Skeletal muscle tissue (tissue), 4 donors: ENCODE measurements around the gene ZYG11B. TPM values are rescaled to one million over a fixed set of nuclear protein-coding genes. Genes with fewer than 3 reads are reported as not detected.
"Not testable (repeated sequence)": the region's sequence is repeated elsewhere in the genome, so short reads cannot be mapped to it uniquely, and the experiment has no call there.

ENCODE experiments used
- H3K27ac ChIP-seq: one replicate; pipeline ENCODE4 v1.7.0; 2013; ENCODE audit warnings: mild to moderate bottlenecking, low read depth, low read length, inconsistent platforms
- H3K27me3 ChIP-seq, 3 donors: one replicate each; pipeline ENCODE4 v1.7.0; 2013; ENCODE audit warnings: low read length in 3 of 3; ENCODE audit not compliant: control insufficient read depth in 3 of 3, insufficient read depth in 3 of 3
- H3K36me3 ChIP-seq, 3 donors: one replicate each; pipeline ENCODE4 v1.7.0; 2013; ENCODE audit warnings: low read length in 3 of 3; ENCODE audit not compliant: control insufficient read depth in 3 of 3, insufficient read depth in 3 of 3
- H3K4me1 ChIP-seq, 3 donors: one replicate each; pipeline ENCODE4 v1.7.0; 2013; ENCODE audit warnings: low read length in 3 of 3, mild to moderate bottlenecking in 3 of 3; ENCODE audit not compliant: control insufficient read depth in 3 of 3, insufficient read depth in 3 of 3
- H3K4me3 ChIP-seq, 3 donors: one replicate each; pipeline ENCODE4 v1.7.0; 2013; ENCODE audit warnings: low read length in 3 of 3
- H3K9ac ChIP-seq, 3 donors: one replicate each; pipeline ENCODE4 v1.7.0; 2013; ENCODE audit warnings: low read length in 3 of 3, mild to moderate bottlenecking in 3 of 3, moderate library complexity in 2 of 3, low read depth in 1 of 3
- H3K9me3 ChIP-seq, 3 donors: one replicate each; pipeline ENCODE4 v1.7.0; 2013; ENCODE audit warnings: low read length in 3 of 3; ENCODE audit not compliant: control insufficient read depth in 3 of 3
- total RNA-seq: library from RNA; depleted of rRNA; stranded (reverse); fragments of >200 nt; gene quantifications from one replicate; pipeline ENCODE4 v1.2.3, GENCODE V29; 2014
- donor health status: Osteomylitis.

ZYG11B gene
- total RNA-seq, 1 donor from 2014 or later = 51.7 TPM

DNA sequence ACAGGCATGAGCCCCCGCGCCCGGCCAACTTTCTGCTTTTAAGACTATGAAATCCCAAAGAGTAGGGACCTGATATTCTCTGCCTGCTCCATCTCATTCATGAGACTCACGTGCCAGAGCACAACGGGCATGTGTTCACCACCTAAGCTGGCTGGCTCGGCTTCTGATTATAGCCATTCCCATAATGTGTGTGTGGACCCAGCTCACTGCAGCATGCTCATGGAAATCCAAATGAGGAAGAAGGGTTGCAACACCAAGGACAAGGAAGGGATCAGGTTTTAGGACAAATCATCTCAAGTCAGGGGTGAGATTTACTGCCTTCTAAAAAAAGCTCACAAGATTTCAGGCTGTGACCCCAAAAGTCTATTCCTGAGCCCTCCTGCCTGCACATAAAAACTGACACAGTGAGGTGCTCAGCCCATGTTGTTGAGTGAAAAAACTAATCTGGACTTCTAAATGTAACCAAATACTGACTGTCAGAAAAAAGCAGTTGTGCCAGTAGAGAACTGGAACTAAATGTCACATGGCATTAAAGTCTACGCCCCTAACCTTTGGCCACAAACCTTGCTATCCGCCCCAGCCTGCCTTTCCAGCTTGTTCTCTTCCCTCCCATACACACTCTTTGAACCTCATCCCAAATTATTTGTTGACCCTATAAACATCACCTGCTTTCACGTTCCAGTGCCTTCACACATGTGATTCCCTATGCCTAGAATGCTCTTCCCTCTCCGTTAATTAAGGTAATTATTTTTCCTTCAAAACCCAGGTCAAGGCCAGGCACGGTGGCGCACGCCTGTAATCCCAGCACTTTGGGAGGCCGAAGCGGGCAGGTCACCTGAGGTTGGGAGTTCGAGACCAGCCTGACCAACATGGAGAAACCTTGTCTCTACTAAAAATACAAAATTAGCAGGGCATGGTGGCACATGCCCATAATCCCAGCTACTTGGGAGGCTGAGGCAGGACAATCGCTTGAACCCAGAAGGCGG is 19.0 kb upstream of the ZYG11B start:
- Histone ChIP-seq H3K4me1 (peaks cover 6 to 29% (median 17%) of the 10 kb centered on the region in 3 donors), H3K9me3 (no peaks in the 10 kb centered on the region), H3K27ac (peak overlapping the region; percentile 74), H3K36me3 (no peaks in the 10 kb centered on the region), H3K4me3 (no peak overlapping the region), H3K9ac (peak overlapping the region in 1 of 3 donors; percentile 54), H3K27me3 (no peaks in the 10 kb centered on the region)

DNA sequence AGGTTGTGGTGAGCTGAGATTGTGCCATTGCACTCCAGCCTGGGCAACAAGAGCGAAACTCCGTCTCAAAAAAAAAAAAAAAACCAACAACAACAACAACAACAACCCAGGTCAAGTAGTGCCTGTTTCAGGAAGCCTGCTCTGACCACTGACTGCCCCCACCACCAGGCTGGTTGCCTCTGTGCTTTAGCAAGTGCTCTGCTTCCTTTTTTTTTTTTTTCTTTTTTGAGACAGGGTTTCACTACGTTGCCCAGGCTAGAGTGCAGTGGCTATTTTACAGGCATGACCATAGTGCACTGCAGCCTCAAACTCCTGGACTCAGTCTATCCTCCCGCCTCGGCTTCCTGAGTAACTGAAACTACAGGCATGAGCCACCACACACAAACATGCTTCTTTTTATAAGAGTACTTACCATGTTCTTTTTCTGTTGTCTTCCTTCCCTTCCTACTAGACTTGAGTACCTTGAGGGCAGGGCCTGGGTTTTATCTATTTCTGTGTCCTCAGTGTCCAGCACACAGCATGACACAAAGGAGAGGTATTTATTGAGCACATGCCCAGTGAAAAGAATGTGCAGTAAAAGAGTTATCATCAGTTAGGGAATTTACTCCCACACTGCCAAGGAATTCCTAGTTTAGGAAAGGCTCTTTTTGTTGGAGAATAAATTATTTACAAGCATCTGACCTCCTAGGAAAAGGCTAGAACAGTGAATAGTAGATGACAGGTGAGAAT is 18.2 kb upstream of the ZYG11B start:
- Histone ChIP-seq H3K4me3 (no peak overlapping the region), H3K27me3 (no peaks in the 10 kb centered on the region), H3K36me3 (no peaks in the 10 kb centered on the region), H3K9me3 (no peaks in the 10 kb centered on the region), H3K4me1 (peaks cover 6 to 25% (median 13%) of the 10 kb centered on the region in 3 donors), H3K9ac (no peak overlapping the region), H3K27ac (peak overlapping the region; percentile 74)

DNA sequence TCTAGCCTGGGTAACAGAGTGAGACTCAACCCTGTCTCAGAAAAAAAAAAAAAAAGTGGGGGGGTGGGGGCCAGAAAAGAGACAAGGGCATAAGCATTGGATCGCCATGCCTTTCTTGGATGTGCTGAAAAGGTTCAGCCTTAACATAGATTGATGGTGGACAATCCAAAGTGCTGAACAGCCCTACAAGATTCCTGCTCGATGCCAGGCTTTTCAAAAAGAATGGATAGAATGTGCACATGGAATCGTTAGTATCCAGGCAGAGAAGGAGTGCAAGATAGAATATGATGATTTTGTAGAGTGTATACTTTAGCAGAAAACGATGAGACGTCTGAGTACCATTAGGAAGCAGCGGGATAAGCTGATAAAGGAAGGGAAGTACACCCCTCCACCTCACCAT is 17.2 kb upstream of the ZYG11B start:
- Histone ChIP-seq H3K27me3 (no peaks in the 10 kb centered on the region), H3K36me3 (no peaks in the 10 kb centered on the region), H3K4me3 (no peak overlapping the region), H3K4me1 (peaks cover 3 to 18% (median 8%) of the 10 kb centered on the region in 3 donors), H3K27ac (no peak overlapping the region), H3K9me3 (no peaks in the 10 kb centered on the region), H3K9ac (no peak overlapping the region)

DNA sequence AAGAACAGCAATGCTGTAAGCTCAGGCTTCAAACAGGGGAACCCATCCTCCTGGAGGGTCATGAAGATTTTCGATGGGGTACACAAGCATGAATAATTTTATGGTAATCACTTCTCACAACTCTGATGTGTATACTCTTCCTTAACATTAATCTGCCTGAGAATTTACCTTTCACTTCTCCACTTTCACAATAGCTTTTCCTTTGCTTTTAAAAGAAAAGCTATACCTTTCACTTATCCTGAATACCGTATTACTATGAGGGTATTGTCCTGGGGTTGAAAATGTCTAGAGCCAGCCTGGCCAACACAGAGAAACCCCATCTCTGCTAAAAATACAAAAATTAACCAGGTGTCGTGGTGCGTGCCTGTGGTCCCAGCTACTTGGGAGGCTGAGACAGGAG is 12.7 kb upstream of the ZYG11B start:
- H3K4me1 ChIP-seq = no peaks in the 10 kb centered on the region
- H3K9ac ChIP-seq = no peak overlapping the region
- no peaks in the 10 kb centered on the region for H3K36me3 ChIP-seq
- no peak overlapping the region for H3K27ac ChIP-seq
- no peaks in the 10 kb centered on the region for H3K27me3 ChIP-seq
- no peak overlapping the region for H3K4me3 ChIP-seq
- H3K9me3 ChIP-seq = no peaks in the 10 kb centered on the region

DNA sequence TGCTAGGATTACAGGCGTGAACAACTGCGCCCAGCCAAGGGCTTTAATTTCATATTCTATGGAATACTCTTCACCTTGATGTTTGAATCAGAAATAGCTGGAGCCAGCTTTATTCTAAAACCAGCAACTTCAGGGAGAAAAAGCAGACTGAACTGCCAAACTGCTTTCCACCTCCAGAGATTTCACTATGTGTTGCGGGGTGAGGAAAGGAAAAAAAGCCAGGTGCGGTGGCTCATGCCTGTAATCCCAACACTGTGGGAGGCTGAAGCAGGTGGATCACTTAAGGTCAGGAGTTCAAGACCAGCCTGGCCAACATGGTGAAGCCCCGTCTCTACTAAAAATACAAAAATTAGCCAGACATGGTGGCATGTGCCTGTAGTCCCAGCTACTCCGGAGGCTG is 11.0 kb upstream of the ZYG11B start:
- H3K4me3 ChIP-seq, H3K9ac ChIP-seq, H3K27ac ChIP-seq, H3K36me3 ChIP-seq, H3K4me1 ChIP-seq, H3K9me3 ChIP-seq, H3K27me3 ChIP-seq: not testable (repeated sequence)

DNA sequence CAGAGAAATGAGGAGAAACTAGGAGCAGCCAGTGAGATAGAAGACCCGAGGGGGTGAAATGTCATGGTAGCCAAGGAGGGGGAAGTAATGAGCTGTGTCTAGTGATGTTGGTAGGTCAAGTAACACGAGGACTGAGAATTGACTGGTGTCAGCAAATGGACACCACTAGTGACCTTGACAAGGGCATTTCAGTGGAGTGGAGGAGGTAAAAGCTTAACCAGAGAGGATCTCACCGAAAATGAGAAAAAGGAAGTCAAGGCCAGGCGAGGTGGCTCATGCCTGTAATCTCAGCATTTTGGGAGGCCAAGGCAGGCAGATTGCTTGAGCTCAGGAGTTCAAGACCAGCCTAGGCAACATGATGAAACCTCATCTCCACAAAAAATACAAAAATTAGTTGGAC is 3.0 kb upstream of the ZYG11B start:
- no peak overlapping the region for H3K4me3 ChIP-seq
- no peaks in the 10 kb centered on the region for H3K27me3 ChIP-seq
- no peak overlapping the region for H3K9ac ChIP-seq
- peaks cover 4 to 12% (median 11%) of the 10 kb centered on the region in 3 donors for H3K4me1 ChIP-seq
- H3K36me3 ChIP-seq = no peaks in the 10 kb centered on the region
- no peaks in the 10 kb centered on the region for H3K9me3 ChIP-seq
- H3K27ac ChIP-seq = no peak overlapping the region

DNA sequence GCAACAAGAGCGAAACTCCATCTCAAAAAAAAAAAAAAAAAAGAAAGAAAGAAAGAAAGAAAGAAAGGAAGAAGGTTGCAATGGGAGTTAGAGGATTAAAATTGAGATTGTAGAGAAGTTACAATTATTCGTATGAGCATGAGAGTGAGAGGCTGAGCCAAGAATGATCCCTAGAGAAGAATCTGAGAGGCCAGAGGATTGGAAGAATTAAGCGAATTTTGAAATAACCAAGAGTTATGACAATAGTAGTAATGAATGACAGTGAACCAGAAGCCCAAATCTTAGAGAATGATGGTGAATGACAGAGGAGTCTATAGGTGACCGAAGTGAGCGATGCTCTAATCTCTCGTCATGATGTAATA is 369 bp upstream of the ZYG11B start:
- peak overlapping the region; percentile 37 to 89 (median 69) for H3K4me3 ChIP-seq
- H3K9ac ChIP-seq = peak overlapping the region; percentile 9 to 71 (median 41)
- H3K27me3 ChIP-seq = no peaks in the 10 kb centered on the region
- no peaks in the 10 kb centered on the region for H3K9me3 ChIP-seq
- peaks cover 10 to 19% (median 15%) of the 10 kb centered on the region in 3 donors for H3K4me1 ChIP-seq
- H3K36me3 ChIP-seq = no peaks in the 10 kb centered on the region
- H3K27ac ChIP-seq = no peak overlapping the region

DNA sequence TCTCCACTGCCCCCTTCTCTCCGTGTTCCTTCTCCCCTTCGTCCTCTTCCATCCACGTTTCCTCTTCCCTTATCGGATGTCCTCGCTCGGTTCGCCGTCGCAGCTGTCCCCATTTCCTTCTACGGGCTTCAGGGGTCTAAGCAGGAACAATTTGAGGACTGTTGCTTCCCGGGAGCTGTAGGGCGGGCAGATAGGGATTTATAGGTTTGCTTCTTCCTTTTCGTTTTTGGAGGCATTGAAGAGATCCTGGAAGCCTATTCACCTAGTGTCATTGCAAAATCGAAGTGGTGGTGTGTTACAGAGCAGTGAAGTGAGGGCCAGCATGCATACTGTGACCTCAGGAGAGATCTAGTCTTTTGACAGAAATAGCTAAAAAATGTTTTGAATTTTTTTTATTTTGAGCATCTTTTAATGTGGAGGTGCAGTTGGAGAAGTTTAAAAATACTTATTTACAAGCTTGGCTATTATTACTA is 897 bp downstream of the ZYG11B start:
- Histone ChIP-seq H3K9me3 (no peaks in the 10 kb centered on the region), H3K4me3 (peak overlapping the region; percentile 87 to 97 (median 96)), H3K9ac (peak overlapping the region; percentile 91 to 95 (median 93)), H3K27me3 (no peaks in the 10 kb centered on the region), H3K27ac (peak overlapping the region; percentile 85), H3K36me3 (peaks cover 0 to 3% (median 0%) of the 10 kb centered on the region in 3 donors), H3K4me1 (peaks cover 10 to 19% (median 15%) of the 10 kb centered on the region in 3 donors)

DNA sequence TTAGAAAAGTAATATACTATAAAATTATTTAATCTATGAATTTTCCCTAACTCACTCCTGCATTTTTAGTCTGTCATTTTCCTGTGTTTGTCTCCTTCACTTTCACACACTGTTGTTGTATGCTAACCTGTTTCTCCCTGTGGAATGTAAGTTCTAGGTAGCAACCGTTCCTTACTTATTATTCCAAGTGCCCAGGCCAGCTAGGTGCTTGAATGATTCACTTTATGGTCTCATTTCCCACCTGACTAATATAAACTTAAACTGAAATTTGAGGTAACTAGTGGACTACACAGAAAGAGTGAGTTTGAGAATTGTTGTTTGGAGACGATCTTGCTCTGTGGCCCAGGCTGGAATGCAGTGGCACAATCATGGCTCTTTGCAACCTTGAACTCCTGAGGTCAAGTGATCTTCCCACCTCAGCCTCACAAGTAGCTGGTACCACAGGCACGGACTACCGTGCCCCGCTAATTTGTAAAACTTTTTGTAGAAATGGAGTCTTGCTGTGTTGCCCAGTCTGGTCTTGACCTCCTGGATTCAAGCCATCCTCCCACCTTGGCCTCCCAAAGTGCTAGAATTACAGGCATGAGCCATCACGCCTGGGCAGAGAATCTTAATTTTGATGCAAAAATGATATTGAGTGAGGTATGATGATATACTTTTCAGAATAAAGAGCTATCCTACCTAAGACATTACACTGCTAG is 1.9 kb downstream of the ZYG11B start:
- Histone ChIP-seq H3K27me3 (no peaks in the 10 kb centered on the region), H3K4me3 (peak overlapping the region; percentile 46 to 97 (median 87)), H3K27ac (no peak overlapping the region), H3K4me1 (peaks cover 10 to 19% (median 15%) of the 10 kb centered on the region in 3 donors), H3K36me3 (peaks cover 0 to 3% (median 0%) of the 10 kb centered on the region in 3 donors), H3K9me3 (no peaks in the 10 kb centered on the region), H3K9ac (peak overlapping the region; percentile 3 to 93 (median 63))
